ENCODE measurements around the gene PLCXD1. TPM values are rescaled to one million over a fixed set of nuclear protein-coding genes. Genes with fewer than 3 reads are reported as not detected.

The PLCXD1 gene
- total RNA-seq, 4 donors from 2014 or later = 3.7 to 7.9 (median 6.3) TPM

GRCh38 chrX:333611-334311, 52.6 kb downstream of the PLCXD1 start:
- no peak overlapping the region for H3K4me3 ChIP-seq (replicated peaks in 1 of 3)
- H3K4me1 ChIP-seq = peaks cover 0 to 10% of the 10 kb centered on the region in 2 donors
- DNase-seq = peak in 1 of 2 donors; percentile 0
- no peak overlapping the region for H3K27ac ChIP-seq
- no peaks in the 10 kb centered on the region for H3K36me3 ChIP-seq
- 93 to 94% methylated on average over 32 to 37 of the region's 51 CpGs for WGBS, 2 donors
- TF ChIP-seq, protein P1, sequence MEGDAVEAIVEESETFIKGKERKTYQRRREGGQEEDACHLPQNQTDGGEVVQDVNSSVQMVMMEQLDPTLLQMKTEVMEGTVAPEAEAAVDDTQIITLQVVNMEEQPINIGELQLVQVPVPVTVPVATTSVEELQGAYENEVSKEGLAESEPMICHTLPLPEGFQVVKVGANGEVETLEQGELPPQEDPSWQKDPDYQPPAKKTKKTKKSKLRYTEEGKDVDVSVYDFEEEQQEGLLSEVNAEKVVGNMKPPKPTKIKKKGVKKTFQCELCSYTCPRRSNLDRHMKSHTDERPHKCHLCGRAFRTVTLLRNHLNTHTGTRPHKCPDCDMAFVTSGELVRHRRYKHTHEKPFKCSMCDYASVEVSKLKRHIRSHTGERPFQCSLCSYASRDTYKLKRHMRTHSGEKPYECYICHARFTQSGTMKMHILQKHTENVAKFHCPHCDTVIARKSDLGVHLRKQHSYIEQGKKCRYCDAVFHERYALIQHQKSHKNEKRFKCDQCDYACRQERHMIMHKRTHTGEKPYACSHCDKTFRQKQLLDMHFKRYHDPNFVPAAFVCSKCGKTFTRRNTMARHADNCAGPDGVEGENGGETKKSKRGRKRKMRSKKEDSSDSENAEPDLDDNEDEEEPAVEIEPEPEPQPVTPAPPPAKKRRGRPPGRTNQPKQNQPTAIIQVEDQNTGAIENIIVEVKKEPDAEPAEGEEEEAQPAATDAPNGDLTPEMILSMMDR (IDR thresholded peaks at IDR 0.05) = no peak
- no peak for TF ChIP-seq POLR2A (IDR thresholded peaks at IDR 0.05)
- H3K9me3 ChIP-seq = no peaks in the 10 kb centered on the region
- intact Hi-C loops (cut with DNase I) = no loop called here
- H3K27me3 ChIP-seq = no peaks in the 10 kb centered on the region

DNA sequence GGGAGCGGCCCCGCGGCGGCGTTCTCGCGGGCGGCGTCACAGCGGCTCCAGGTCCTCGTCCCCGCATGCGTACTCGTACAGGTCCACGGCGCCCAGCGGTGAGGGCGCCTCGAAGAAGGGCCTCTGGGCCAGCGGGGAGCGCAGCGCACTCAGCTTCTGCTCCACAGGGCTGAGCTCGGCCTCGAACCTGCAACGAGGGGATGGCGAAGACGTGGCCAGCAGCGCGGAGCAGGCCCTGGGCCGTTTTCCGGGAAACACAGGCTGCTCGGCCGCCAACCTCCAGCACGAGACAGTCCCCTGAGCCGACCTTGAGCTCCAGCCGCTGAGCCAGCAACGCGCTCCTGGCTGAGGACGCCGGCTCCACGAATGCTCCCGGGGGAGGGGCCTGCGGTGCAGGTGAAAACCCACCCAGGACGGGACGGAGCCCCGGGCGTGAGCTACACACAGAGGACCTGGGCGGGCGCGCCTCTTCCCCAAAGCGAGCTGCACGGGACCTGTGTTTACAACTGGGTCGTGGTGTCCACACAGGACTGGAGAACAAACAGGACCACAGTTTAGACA, 53.2 kb downstream of the PLCXD1 start:
- DNase-seq = peak in 1 of 2 donors; percentile 1
- Histone ChIP-seq H3K36me3 (no peaks in the 10 kb centered on the region), H3K4me3 (replicated peaks in 1 of 3) (no peak overlapping the region), H3K27me3 (no peaks in the 10 kb centered on the region), H3K4me1 (peaks cover 0 to 10% of the 10 kb centered on the region in 2 donors), H3K27ac (no peak overlapping the region), H3K9me3 (no peaks in the 10 kb centered on the region)
- TF ChIP-seq, protein P1 (IDR thresholded peaks at IDR 0.05) = no peak
- TF ChIP-seq POLR2A (IDR thresholded peaks at IDR 0.05) = no peak
- WGBS, 2 donors = 94 to 96% methylated on average over 36 to 39 of the region's 53 CpGs
- intact Hi-C loops (cut with DNase I) = no loop called here

DNA sequence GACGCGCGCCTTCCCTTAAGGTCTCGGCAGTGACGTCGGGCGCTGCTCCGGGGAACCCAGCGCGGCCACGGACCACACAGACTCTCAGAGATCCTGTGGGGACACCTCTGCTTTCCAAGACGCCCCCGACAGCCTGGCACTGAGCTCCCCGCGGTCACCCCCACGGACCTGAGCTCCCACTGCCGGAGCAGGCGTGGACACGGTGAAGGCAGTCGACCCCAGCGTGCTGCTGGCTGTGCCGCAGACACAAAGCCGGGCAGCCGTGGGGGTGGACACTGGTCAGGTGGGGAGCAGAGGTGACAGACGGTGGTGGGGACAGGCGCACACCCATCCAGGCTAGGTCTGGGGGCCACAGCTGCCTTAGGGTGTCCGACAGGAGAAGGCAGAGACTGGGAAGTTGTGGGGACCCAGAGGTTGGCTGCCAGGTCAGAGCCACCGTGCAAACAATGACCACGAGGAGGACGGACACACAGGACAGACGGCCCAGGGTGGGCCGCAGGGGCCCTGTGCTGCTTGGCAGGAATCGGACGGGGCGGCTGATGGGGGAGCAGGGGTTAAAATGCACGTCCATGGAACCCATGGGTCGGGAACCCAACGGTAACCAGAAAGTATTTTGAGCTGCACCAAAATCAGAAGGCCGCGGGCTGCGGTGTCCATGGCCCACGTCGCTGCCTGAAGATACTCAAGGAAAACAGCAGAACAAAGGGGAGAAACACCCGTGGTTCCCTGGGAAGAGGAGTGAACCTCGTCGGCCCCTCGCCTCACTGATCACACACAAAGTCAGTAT, 54.0 kb downstream of the PLCXD1 start:
- Histone ChIP-seq H3K9me3 (no peaks in the 10 kb centered on the region), H3K4me1 (peaks cover 0 to 10% of the 10 kb centered on the region in 2 donors), H3K36me3 (no peaks in the 10 kb centered on the region), H3K4me3 (replicated peaks in 1 of 3) (no peak overlapping the region), H3K27ac (no peak overlapping the region), H3K27me3 (no peaks in the 10 kb centered on the region)
- no peak for DNase-seq
- intact Hi-C loops (cut with DNase I) = no loop called here
- 94 to 97% methylated on average over 21 to 35 of the region's 47 CpGs for WGBS, 2 donors
- TF ChIP-seq, protein P1 (IDR thresholded peaks at IDR 0.05) = no peak
- no peak for TF ChIP-seq POLR2A (IDR thresholded peaks at IDR 0.05)

DNA sequence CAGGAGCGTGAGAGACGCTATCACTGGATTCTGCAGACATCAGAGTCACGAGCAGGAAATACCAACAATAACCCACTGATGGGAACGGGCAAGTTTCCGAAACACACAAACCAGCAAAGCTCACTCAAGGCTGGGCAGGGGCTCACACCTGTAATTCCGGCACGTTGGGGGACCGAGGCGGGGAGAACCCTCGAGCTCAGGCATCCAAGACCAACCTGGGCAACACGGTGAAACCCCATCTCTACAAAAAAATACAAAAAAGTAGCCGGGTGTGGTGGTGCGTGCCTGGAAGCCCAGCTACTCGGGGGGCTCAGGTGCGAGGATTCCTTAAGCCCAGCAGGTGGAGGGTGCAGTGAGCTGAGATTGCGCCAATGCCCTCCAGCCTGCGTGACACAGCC, 54.6 kb downstream of the PLCXD1 start:
- 97% methylated on average over 17 of the region's 17 CpGs for WGBS, 2 donors
- intact Hi-C loops (cut with DNase I) = no loop called here

More for the DNA sequence above, 54.6 kb downstream of the PLCXD1 start:
- no peak for DNase-seq
- Histone ChIP-seq H3K36me3 (no peaks in the 10 kb centered on the region), H3K4me1 (peaks cover 0 to 10% of the 10 kb centered on the region in 2 donors), H3K9me3 (no peaks in the 10 kb centered on the region), H3K27me3 (no peaks in the 10 kb centered on the region), H3K27ac (no peak overlapping the region), H3K4me3 (replicated peaks in 1 of 3) (no peak overlapping the region)
- no peak for TF ChIP-seq POLR2A (IDR thresholded peaks at IDR 0.05)
- TF ChIP-seq, protein P1 (IDR thresholded peaks at IDR 0.05) = no peak

All from thyroid gland (tissue), 4 donors.